OCI-LY7 (cell line): ENCODE results near the gene ATF7. TPM values are rescaled to one million over a fixed set of nuclear protein-coding genes. Genes with fewer than 3 reads are reported as not detected.
A peak's percentile ranks its signal among the peaks of the same experiment; 100 is the strongest.

Experiments
- BruUV-seq: library from RNA; stranded (reverse); fragments of 400-500 nt; replicated peaks from 2 replicates; lab custom pipeline; 2021; lab: Mats Ljungman, UMichigan
- CTCF ChIA-PET: fragments of 300-600 bp; sonication (Branson Sonifier 250); formaldehyde crosslinking; loops from one replicate; lab custom pipeline; 2022; ENCODE audit warnings: antibody characterized with exemption; ENCODE audit not compliant: unreplicated experiment; lab: Charles Lee
- POLR2A ChIA-PET: fragments of 300-600 bp; sonication (Branson Sonifier 250); formaldehyde crosslinking; loops from one replicate; lab custom pipeline; 2022; ENCODE audit warnings: antibody characterized with exemption; lab: Charles Lee
- DNase-seq: peaks from one replicate; pipeline ENCODE4 v3.0.0-alpha.2; 2015; ENCODE audit warnings: low spot score
- H2AFZ ChIP-seq: fragments of 200-600 bp; sonication (generic), shearing (Covaris generic); 2 replicates; pipeline ENCODE4 v1.6.1; 2014; ENCODE audit warnings: mild to moderate bottlenecking, antibody characterized with exemption, low read length, moderate library complexity
- H3K27ac ChIP-seq: fragments of 200-600 bp; sonication (generic); 2 replicates; pipeline ENCODE4 v1.5.1; 2014; ENCODE audit warnings: mixed run types, low read depth, mild to moderate bottlenecking, moderate library complexity, low read length, inconsistent platforms; ENCODE audit not compliant: poor library complexity, severe bottlenecking
- H3K36me3 ChIP-seq: fragments of 200-600 bp; sonication (generic); 2 replicates; pipeline ENCODE4 v1.6.1; 2014; ENCODE audit warnings: mild to moderate bottlenecking, antibody characterized with exemption, low read length, moderate library complexity, mixed read lengths; ENCODE audit not compliant: insufficient read depth
- H3K4me1 ChIP-seq: fragments of 200-600 bp; sonication (generic); 2 replicates; pipeline ENCODE4 v1.5.1; 2014; ENCODE audit warnings: mild to moderate bottlenecking, low read length; ENCODE audit not compliant: insufficient read depth, poor library complexity, severe bottlenecking
- H3K4me2 ChIP-seq: fragments of 200-600 bp; sonication (generic); 2 replicates; pipeline ENCODE4 v1.6.1; 2014; ENCODE audit warnings: mild to moderate bottlenecking, low read length
- H3K4me3 ChIP-seq: fragments of 200-600 bp; sonication (generic); 2 replicates; pipeline ENCODE4 v1.5.1; 2014; ENCODE audit warnings: mild to moderate bottlenecking, low read depth, low read length; ENCODE audit not compliant: poor library complexity, severe bottlenecking
- H3K79me2 ChIP-seq: fragments of 200-600 bp; sonication (generic); 2 replicates; pipeline ENCODE4 v1.6.1; 2016; ENCODE audit warnings: low read depth, mild to moderate bottlenecking, low read length, moderate library complexity, mixed read lengths; ENCODE audit not compliant: insufficient read depth
- H3K9me2 ChIP-seq: fragments of 200-600 bp; sonication (generic); 2 replicates; pipeline ENCODE4 v1.6.1; 2016; ENCODE audit warnings: mild to moderate bottlenecking, low read length, mixed read lengths; ENCODE audit not compliant: insufficient read depth
- H3K9me3 ChIP-seq: fragments of 200-600 bp; sonication (generic); 2 replicates; pipeline ENCODE4 v1.6.1; 2014; ENCODE audit warnings: mild to moderate bottlenecking, mixed run types, low read length, mixed read lengths
- H4K20me1 ChIP-seq: fragments of 200-600 bp; sonication (generic); 2 replicates; pipeline ENCODE4 v1.6.1; 2014; ENCODE audit warnings: mild to moderate bottlenecking, antibody characterized with exemption, low read length, moderate library complexity, mixed read lengths; ENCODE audit not compliant: insufficient read depth
- EZH2phosphoT487 ChIP-seq: fragments of 200-600 bp; sonication (generic); IDR thresholded peaks from 2 replicates; pipeline ENCODE4 v1.6.1; 2018; ENCODE audit warnings: low read depth, borderline replicate concordance, mild to moderate bottlenecking, mixed run types, antibody characterized with exemption, low read length, moderate library complexity, mixed read lengths
- intact Hi-C: fragments of 100-400 bp; cut with micrococcal nuclease; formaldehyde crosslinking; loops from one replicate; pipeline ENCODE4 v1.10.0; 2022; ENCODE audit not compliant: unreplicated experiment
- total RNA-seq, 2 experiments: library from RNA; depleted of rRNA in 1 of 2; stranded (reverse); fragments of >200 nt in 1 of 2; shearing (Covaris generic) in 1 of 2; gene quantifications; 2 replicates each; pipeline ENCODE4 v1.2.3, GENCODE V29; 2014 to 2022
- TF ChIP-seq, protein P1 (sequence below): fragments of 200-600 bp; sonication (generic); conservative IDR thresholded peaks from 2 replicates; pipeline ENCODE4 v1.5.1; 2014; ENCODE audit warnings: mild to moderate bottlenecking, antibody characterized with exemption, low read length, moderate library complexity, mixed read lengths

The ATF7 gene
- total RNA-seq, 2 experiments from 2014 or later = 6.8 to 23.2 TPM

DNA sequence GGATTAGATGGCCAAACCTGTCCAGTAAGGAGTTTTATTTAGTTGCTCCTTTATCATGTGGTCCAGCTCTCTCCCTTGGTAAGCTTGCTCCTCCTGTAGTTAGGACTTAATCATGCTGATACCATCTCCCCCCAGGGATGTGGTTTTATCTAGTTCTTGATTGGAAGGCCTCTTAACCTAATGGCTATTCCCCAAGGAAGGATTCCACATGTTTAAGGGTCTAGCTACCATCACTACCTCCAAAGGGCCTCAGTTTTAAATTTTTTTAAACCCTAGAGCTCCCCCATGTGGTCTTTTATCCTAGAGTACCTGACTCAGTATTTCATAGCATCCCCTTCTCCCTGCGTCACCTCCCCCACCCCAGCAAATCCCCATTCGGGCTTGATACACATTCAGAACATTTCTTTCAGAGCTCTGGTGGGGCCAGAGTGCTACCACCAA is 149.4 kb downstream of the ATF7 start:
- ChIA-PET POLR2A (interaction anchor here (0.7 to 1.9 kb wide), 4 partner anchors 13 to 24 kb away, joined by 3 to 7 read pairs (median 4); partner anchors contain the start of gene TARBP2), CTCF (interaction anchor here (0.6 kb wide), 2 partner anchors 22 to 154 kb away, joined by 3 to 4 read pairs; no protein-coding TSS in a partner anchor)
- no TSS peak for BruUV-seq
- H3K4me3 ChIP-seq = no peak overlapping the region
- H3K9me2 ChIP-seq = no peaks in the 10 kb centered on the region
- peaks cover 33% of the 10 kb centered on the region for H4K20me1 ChIP-seq
- H3K4me2 ChIP-seq = no peak overlapping the region
- peaks cover 58% of the 10 kb centered on the region for H3K79me2 ChIP-seq
- no peaks in the 10 kb centered on the region for H3K4me1 ChIP-seq
- TF ChIP-seq, protein P1, sequence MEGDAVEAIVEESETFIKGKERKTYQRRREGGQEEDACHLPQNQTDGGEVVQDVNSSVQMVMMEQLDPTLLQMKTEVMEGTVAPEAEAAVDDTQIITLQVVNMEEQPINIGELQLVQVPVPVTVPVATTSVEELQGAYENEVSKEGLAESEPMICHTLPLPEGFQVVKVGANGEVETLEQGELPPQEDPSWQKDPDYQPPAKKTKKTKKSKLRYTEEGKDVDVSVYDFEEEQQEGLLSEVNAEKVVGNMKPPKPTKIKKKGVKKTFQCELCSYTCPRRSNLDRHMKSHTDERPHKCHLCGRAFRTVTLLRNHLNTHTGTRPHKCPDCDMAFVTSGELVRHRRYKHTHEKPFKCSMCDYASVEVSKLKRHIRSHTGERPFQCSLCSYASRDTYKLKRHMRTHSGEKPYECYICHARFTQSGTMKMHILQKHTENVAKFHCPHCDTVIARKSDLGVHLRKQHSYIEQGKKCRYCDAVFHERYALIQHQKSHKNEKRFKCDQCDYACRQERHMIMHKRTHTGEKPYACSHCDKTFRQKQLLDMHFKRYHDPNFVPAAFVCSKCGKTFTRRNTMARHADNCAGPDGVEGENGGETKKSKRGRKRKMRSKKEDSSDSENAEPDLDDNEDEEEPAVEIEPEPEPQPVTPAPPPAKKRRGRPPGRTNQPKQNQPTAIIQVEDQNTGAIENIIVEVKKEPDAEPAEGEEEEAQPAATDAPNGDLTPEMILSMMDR = peak; percentile 79
- no peak for TF ChIP-seq EZH2phosphoT487
- H3K27ac ChIP-seq = no peak overlapping the region
- peaks cover 100% of the 10 kb centered on the region for H3K36me3 ChIP-seq
- intact Hi-C loops = no loop called here
- no peaks in the 10 kb centered on the region for H3K9me3 ChIP-seq
- no peak overlapping the region for H2AFZ ChIP-seq
- DNase-seq = peak; percentile 41

DNA sequence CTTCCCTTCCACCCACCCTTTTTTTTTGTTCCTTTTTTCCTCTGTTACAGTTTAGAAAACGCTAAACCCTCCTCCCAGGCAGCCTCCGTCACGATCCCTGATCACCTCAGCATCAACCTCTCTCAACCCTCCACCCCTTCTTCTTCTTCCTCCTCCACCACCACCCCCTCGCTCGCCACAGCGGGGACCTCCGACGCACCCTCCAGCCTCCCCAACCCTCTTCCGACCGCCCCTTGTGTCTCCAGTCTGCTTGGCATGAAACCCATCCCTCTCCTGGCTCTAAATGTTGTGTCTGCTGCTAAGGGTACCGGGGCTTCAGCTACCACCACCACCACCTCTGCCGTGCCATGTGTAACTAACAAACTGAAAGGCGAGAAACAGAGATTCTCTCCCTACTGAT is 151.4 kb downstream of the ATF7 start:
- DNase-seq = no peak
- no peak for TF ChIP-seq EZH2phosphoT487
- TF ChIP-seq, protein P1 = no peak
- no TSS peak for BruUV-seq
- ChIA-PET CTCF (interaction anchor here (1.9 kb wide), 1 partner anchor 10 kb away, joined by 4 read pairs; no protein-coding TSS in a partner anchor), POLR2A (interaction anchor here (0.6 to 1.9 kb wide), 3 partner anchors 13 to 27 kb away, joined by 3 to 7 read pairs (median 5); no protein-coding TSS in a partner anchor)
- Histone ChIP-seq H3K9me2 (no peaks in the 10 kb centered on the region), H3K4me2 (no peak overlapping the region), H2AFZ (no peak overlapping the region), H3K4me3 (no peak overlapping the region), H3K79me2 (peaks cover 66% of the 10 kb centered on the region), H3K4me1 (peaks cover 7% of the 10 kb centered on the region), H4K20me1 (peaks cover 30% of the 10 kb centered on the region), H3K9me3 (no peaks in the 10 kb centered on the region), H3K27ac (no peak overlapping the region), H3K36me3 (peaks cover 99% of the 10 kb centered on the region)
- intact Hi-C loops = no loop called here

GRCh38 chr12:53474077-53474476 is 152.1 kb downstream of the ATF7 start:
- DNase-seq = no peak
- POLR2A ChIA-PET = interaction anchor here (0.6 to 1.6 kb wide), 3 partner anchors 12 to 27 kb away, joined by 3 to 5 read pairs (median 3); partner anchors contain the start of gene TARBP2
- Histone ChIP-seq H2AFZ (no peak overlapping the region), H3K9me2 (no peaks in the 10 kb centered on the region), H3K9me3 (no peaks in the 10 kb centered on the region), H4K20me1 (peaks cover 30% of the 10 kb centered on the region), H3K79me2 (peaks cover 66% of the 10 kb centered on the region), H3K4me2 (no peak overlapping the region), H3K36me3 (peaks cover 99% of the 10 kb centered on the region), H3K4me1 (peaks cover 14% of the 10 kb centered on the region), H3K27ac (no peak overlapping the region), H3K4me3 (no peak overlapping the region)
- no peak for TF ChIP-seq EZH2phosphoT487
- TF ChIP-seq, protein P1 = no peak
- intact Hi-C loops = no loop called here
- CTCF ChIA-PET = no interaction called here
- no TSS peak for BruUV-seq
